Measurements from ENCODE around the gene CDK5RAP2.

DNA sequence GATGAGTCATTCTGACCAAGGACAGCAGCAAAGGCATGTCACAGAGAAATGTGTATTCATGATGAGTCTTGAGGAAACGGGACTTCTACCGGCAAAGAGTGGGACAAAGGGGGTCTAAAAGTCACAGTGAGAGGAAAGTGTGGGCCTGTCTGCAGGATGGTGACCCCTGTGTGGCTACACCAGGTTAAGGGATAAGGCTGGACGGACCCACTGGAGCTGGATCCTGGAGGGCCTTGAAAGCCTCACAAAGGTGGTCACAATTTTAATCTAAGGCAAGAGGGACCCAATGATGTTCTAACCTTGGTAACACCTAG is 176.5 kb downstream of the CDK5RAP2 start:
- TF ChIP-seq POLR2A (IDR thresholded peaks at IDR 0.05; ENCODE audit: low read depth, low read length) (no peak), MYC (IDR thresholded peaks at IDR 0.05; ENCODE audit: insufficient read depth, insufficient read length, insufficient replicate concordance, low read length, severe bottlenecking) (no peak), POLR2AphosphoS5 (IDR thresholded peaks at IDR 0.05; ENCODE audit: low read length) (no peak), EP300 (IDR thresholded peaks at IDR 0.05; ENCODE audit: borderline replicate concordance in 1 of 2, control insufficient read depth in 1 of 2, low read depth in 2 of 2, low read length in 2 of 2) (no peak), GABPA (IDR thresholded peaks at IDR 0.05; ENCODE audit: low read depth) (no peak), SMARCA5 (IDR thresholded peaks at IDR 0.05) (no peak), TAF1 (IDR thresholded peaks at IDR 0.05; ENCODE audit: borderline replicate concordance, low read depth, low read length) (no peak), RELA (IDR thresholded peaks at IDR 0.05; ENCODE audit: borderline replicate concordance, partially characterized antibody) (no peak), NBN (IDR thresholded peaks at IDR 0.05) (no peak)
- TF ChIP-seq, protein P1, sequence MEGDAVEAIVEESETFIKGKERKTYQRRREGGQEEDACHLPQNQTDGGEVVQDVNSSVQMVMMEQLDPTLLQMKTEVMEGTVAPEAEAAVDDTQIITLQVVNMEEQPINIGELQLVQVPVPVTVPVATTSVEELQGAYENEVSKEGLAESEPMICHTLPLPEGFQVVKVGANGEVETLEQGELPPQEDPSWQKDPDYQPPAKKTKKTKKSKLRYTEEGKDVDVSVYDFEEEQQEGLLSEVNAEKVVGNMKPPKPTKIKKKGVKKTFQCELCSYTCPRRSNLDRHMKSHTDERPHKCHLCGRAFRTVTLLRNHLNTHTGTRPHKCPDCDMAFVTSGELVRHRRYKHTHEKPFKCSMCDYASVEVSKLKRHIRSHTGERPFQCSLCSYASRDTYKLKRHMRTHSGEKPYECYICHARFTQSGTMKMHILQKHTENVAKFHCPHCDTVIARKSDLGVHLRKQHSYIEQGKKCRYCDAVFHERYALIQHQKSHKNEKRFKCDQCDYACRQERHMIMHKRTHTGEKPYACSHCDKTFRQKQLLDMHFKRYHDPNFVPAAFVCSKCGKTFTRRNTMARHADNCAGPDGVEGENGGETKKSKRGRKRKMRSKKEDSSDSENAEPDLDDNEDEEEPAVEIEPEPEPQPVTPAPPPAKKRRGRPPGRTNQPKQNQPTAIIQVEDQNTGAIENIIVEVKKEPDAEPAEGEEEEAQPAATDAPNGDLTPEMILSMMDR (IDR thresholded peaks at IDR 0.05 in 2 of 3, conservative IDR thresholded peaks at IDR 0.05 in 1 of 3; ENCODE audit: control insufficient read depth in 2 of 3, extremely low read depth in 1 of 3, insufficient read depth in 1 of 3, low read depth in 3 of 3, low read length in 3 of 3) = no peak
- TF ChIP-seq, protein P2, sequence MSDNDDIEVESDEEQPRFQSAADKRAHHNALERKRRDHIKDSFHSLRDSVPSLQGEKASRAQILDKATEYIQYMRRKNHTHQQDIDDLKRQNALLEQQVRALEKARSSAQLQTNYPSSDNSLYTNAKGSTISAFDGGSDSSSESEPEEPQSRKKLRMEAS (IDR thresholded peaks at IDR 0.05; ENCODE audit: low read depth, low read length) = no peak
- TF ChIP-seq, protein P3, sequence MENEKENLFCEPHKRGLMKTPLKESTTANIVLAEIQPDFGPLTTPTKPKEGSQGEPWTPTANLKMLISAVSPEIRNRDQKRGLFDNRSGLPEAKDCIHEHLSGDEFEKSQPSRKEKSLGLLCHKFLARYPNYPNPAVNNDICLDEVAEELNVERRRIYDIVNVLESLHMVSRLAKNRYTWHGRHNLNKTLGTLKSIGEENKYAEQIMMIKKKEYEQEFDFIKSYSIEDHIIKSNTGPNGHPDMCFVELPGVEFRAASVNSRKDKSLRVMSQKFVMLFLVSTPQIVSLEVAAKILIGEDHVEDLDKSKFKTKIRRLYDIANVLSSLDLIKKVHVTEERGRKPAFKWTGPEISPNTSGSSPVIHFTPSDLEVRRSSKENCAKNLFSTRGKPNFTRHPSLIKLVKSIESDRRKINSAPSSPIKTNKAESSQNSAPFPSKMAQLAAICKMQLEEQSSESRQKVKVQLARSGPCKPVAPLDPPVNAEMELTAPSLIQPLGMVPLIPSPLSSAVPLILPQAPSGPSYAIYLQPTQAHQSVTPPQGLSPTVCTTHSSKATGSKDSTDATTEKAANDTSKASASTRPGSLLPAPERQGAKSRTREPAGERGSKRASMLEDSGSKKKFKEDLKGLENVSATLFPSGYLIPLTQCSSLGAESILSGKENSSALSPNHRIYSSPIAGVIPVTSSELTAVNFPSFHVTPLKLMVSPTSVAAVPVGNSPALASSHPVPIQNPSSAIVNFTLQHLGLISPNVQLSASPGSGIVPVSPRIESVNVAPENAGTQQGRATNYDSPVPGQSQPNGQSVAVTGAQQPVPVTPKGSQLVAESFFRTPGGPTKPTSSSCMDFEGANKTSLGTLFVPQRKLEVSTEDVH (IDR thresholded peaks at IDR 0.05; ENCODE audit: low read depth, partially characterized antibody) = no peak
- TF ChIP-seq, protein P4, sequence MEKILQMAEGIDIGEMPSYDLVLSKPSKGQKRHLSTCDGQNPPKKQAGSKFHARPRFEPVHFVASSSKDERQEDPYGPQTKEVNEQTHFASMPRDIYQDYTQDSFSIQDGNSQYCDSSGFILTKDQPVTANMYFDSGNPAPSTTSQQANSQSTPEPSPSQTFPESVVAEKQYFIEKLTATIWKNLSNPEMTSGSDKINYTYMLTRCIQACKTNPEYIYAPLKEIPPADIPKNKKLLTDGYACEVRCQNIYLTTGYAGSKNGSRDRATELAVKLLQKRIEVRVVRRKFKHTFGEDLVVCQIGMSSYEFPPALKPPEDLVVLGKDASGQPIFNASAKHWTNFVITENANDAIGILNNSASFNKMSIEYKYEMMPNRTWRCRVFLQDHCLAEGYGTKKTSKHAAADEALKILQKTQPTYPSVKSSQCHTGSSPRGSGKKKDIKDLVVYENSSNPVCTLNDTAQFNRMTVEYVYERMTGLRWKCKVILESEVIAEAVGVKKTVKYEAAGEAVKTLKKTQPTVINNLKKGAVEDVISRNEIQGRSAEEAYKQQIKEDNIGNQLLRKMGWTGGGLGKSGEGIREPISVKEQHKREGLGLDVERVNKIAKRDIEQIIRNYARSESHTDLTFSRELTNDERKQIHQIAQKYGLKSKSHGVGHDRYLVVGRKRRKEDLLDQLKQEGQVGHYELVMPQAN (conservative IDR thresholded peaks at IDR 0.05) = no peak
